Peyer's patch (tissue), 4 donors: ENCODE results near the gene THBD.
A peak's percentile ranks its signal among the peaks of the same experiment; 100 is the strongest.

Source experiments
- CTCF ChIP-seq, 6 experiments: fragments of 450-650 bp in 4 of 6; fragments of 200-600 bp in 2 of 6; sonication (generic) in 1 of 6; IDR thresholded peaks; one replicate each; pipeline ENCODE4 v1.5.1; 2017 to 2019; ENCODE audit warnings: antibody characterized with exemption in 6 of 6, mild to moderate bottlenecking in 3 of 6, moderate library complexity in 1 of 6
- POLR2A ChIP-seq, 2 donors: fragments of 450-650 bp; IDR thresholded peaks; one replicate each; pipeline ENCODE4 v1.5.1; 2017; ENCODE audit warnings: antibody characterized with exemption in 2 of 2, mild to moderate bottlenecking in 2 of 2, moderate library complexity in 2 of 2

DNA sequence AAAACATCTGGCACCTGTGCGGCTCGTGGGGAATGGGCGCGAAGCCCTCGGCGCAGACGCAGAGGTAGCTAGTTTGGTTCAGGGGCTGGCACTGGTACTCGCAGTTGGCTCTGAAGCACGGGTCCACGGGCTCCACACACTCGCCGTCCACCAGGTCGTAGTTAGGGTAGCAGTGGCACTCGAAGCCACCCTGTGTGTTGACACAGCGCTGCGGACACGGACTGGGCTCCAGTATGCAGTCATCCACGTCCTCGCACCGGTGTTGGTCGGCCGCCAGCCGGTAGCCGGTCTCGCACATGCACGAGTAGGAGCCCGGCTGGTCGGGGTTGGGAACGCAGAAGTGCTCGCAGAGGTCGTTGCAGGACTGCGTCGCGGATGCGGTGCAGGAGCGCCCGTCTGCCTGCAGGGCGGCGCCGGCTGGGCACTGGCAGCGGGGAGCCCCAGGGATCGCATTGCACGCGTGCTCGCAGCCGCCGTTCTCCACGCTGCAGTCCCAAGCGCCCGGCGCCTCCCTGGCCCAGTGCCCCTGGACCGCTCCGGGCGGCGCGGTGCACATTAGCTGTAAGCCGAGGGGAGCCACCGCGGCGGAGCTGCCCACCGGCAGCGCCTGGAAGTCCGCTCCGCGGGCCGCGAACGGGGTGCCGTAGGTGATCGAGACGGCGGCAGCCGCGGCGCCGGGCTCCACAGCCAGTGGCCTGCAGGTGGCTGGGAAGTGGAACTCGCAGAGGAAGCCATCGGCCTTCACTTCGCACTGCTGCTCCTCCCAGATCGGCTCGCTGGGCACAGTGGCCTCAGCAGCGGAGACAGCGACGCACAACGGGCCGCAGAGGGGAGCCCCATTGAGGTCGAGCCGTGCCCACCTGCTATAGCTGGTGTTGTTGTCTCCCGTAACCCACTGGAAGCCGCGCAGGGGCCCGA is 930 bp downstream of the THBD start:
- TF ChIP-seq POLR2A (IDR thresholded peaks at IDR 0.05) (no peak), CTCF (IDR thresholded peaks at IDR 0.05) (peak in 4 of 6 experiments; percentile 15 to 45 (median 38))
